Neural cell (in vitro differentiated cells): ENCODE results near the gene DNAJC15. TPM values are rescaled to one million over a fixed set of nuclear protein-coding genes. Genes with fewer than 3 reads are reported as not detected.

Experiments used
- H2AFZ ChIP-seq: fragments of 200-600, 300-800 bp; sonication (generic), shearing (Covaris generic); 2 replicates; pipeline ENCODE4 v1.6.0; 2014; ENCODE audit warnings: low read depth, mild to moderate bottlenecking, antibody characterized with exemption, low read length, moderate library complexity
- H3F3A ChIP-seq: fragments of 200-600 bp; shearing (Covaris generic); 2 replicates; pipeline ENCODE4 v1.6.1; 2016; ENCODE audit warnings: mild to moderate bottlenecking, moderate library complexity, mixed read lengths, antibody characterized with exemption, low read length; ENCODE audit not compliant: insufficient read depth, poor library complexity, severe bottlenecking
- H3K27ac ChIP-seq: fragments of 200-600, 300-800 bp; sonication (generic), shearing (Covaris generic); 2 replicates; pipeline ENCODE4 v1.5.1; 2014; ENCODE audit warnings: mild to moderate bottlenecking, low read length, moderate library complexity
- H3K27me3 ChIP-seq: fragments of 300-800, 200-600 bp; sonication (generic), shearing (Covaris generic); 2 replicates; pipeline ENCODE4 v1.6.0; 2014; ENCODE audit warnings: mild to moderate bottlenecking, low read depth, low read length, moderate library complexity; ENCODE audit not compliant: insufficient read depth
- H3K36me3 ChIP-seq: fragments of 300-800, 200-600 bp; sonication (generic), shearing (Covaris generic); 2 replicates; pipeline ENCODE4 v1.5.1; 2014; ENCODE audit warnings: mild to moderate bottlenecking, antibody characterized with exemption, low read length, moderate library complexity; ENCODE audit not compliant: insufficient read depth
- H3K4me2 ChIP-seq: fragments of 300-800, 200-600 bp; sonication (generic), shearing (Covaris generic); 2 replicates; pipeline ENCODE4 v1.6.0; 2014; ENCODE audit warnings: mild to moderate bottlenecking, low read length
- H3K4me3 ChIP-seq: fragments of 300-800, 200-600 bp; sonication (generic), shearing (Covaris generic); 2 replicates; pipeline ENCODE4 v1.5.1; 2014; ENCODE audit warnings: mild to moderate bottlenecking, low read length, moderate library complexity
- H3K79me2 ChIP-seq: fragments of 200-600 bp; shearing (Covaris generic); replicated peaks from 2 replicates; pipeline ENCODE4 v1.6.0; 2014; ENCODE audit warnings: mild to moderate bottlenecking, low read length, moderate library complexity; ENCODE audit not compliant: insufficient read depth
- H3K9ac ChIP-seq: fragments of 300-800, 200-600 bp; sonication (generic), shearing (Covaris generic); 2 replicates; pipeline ENCODE4 v1.6.1; 2016; ENCODE audit warnings: mild to moderate bottlenecking, low read length, mixed read lengths
- H3K9me2 ChIP-seq: fragments of 200-600 bp; shearing (Covaris generic); 2 replicates; pipeline ENCODE4 v1.6.1; 2016; ENCODE audit warnings: mild to moderate bottlenecking, low read length, mixed read lengths; ENCODE audit not compliant: insufficient read depth
- H3K9me3 ChIP-seq: fragments of 200-600, 300-800 bp; sonication (generic), shearing (Covaris generic); 2 replicates; pipeline ENCODE4 v1.6.1; 2016; ENCODE audit warnings: mild to moderate bottlenecking, mixed run types, low read length, moderate library complexity, mixed read lengths
- H4K20me1 ChIP-seq: fragments of 200-600 bp; shearing (Covaris generic); 2 replicates; pipeline ENCODE4 v1.6.1; 2016; ENCODE audit warnings: mild to moderate bottlenecking, mixed run types; ENCODE audit not compliant: insufficient read depth
- CTCF ChIP-seq: fragments of 450-650 bp; IDR thresholded peaks from 2 replicates; pipeline ENCODE4 v1.5.1; 2014; ENCODE audit warnings: antibody characterized with exemption, mild to moderate bottlenecking, moderate library complexity; ENCODE audit not compliant: poor library complexity, severe bottlenecking
- EP300 ChIP-seq: fragments of 450-650 bp; conservative IDR thresholded peaks from 2 replicates; pipeline ENCODE4 v1.6.1; 2014; ENCODE audit warnings: antibody characterized with exemption, mild to moderate bottlenecking, moderate library complexity; ENCODE audit not compliant: poor library complexity, severe bottlenecking
- EZH2 ChIP-seq: fragments of 200-600, 300-800 bp; shearing (Covaris generic), sonication (generic); IDR thresholded peaks from 2 replicates; pipeline ENCODE4 v1.6.1; 2014; ENCODE audit warnings: antibody characterized with exemption, low read length, borderline replicate concordance, mild to moderate bottlenecking; ENCODE audit not compliant: insufficient read depth, poor library complexity, severe bottlenecking
- MXI1 ChIP-seq: fragments of 450-650 bp; conservative IDR thresholded peaks from 2 replicates; pipeline ENCODE4 v1.6.1; 2014; ENCODE audit warnings: antibody characterized with exemption, mild to moderate bottlenecking; ENCODE audit not compliant: poor library complexity, severe bottlenecking
- POLR2AphosphoS5 ChIP-seq: IDR thresholded peaks from 2 replicates; pipeline ENCODE4 v1.6.1; 2012
- RAD21 ChIP-seq: fragments of 450-650 bp; conservative IDR thresholded peaks from 2 replicates; pipeline ENCODE4 v1.6.1; 2014; ENCODE audit warnings: antibody characterized with exemption, mild to moderate bottlenecking, moderate library complexity
- SMC3 ChIP-seq: fragments of 450-650 bp; conservative IDR thresholded peaks from 2 replicates; pipeline ENCODE4 v1.6.1; 2014; ENCODE audit warnings: antibody characterized with exemption, mild to moderate bottlenecking, moderate library complexity; ENCODE audit not compliant: poor library complexity
- TAF1 ChIP-seq: IDR thresholded peaks from 2 replicates; pipeline ENCODE4 v1.6.1; 2012; ENCODE audit warnings: low read depth
- polyA plus RNA-seq: library from polyadenylated mRNA; depleted of rRNA; stranded (reverse); fragments of >200 nt; gene quantifications from 2 replicates; pipeline ENCODE4 v1.2.3, GENCODE V29; 2014
- TF ChIP-seq, protein P1 (sequence below): IDR thresholded peaks from 2 replicates; pipeline ENCODE4 v1.6.1; 2012; ENCODE audit warnings: borderline replicate concordance

The DNAJC15 gene
- polyA plus RNA-seq, 1 donor from 2014 or later, result 0.84 TPM

DNA sequence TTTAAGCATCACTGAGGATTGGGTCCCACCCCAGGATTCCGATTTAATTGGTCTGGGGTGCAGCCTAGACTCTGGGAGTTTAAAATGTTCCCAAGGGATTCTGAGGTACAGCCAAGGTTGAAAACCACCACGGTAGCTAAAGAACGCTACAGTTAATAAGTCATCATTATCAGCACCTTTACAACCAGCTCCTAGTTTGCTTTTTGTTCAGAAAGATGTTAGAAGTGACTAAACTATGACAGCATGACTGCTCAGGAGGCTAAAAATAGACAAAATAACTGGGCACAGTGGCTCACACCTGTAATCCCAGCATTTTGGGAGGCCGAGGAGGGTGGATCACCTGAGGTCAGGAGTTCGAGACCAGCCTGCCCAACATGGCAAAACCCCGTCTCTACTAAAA is 19.7 kb upstream of the DNAJC15 start:
- Histone ChIP-seq H4K20me1 (no peaks in the 10 kb centered on the region), H3K4me3 (no peak overlapping the region), H3K27ac (no peak overlapping the region), H3K79me2 (no peaks in the 10 kb centered on the region), H3K36me3 (no peaks in the 10 kb centered on the region), H3K27me3 (no peaks in the 10 kb centered on the region), H2AFZ (no peak overlapping the region), H3K4me2 (no peak overlapping the region), H3F3A (no peaks in the 10 kb centered on the region), H3K9me3 (no peaks in the 10 kb centered on the region), H3K9me2 (no peaks in the 10 kb centered on the region), H3K9ac (no peak overlapping the region)
- no peak for TF ChIP-seq RAD21
- TF ChIP-seq MXI1, result no peak
- TF ChIP-seq SMC3, result no peak
- no peak for TF ChIP-seq POLR2AphosphoS5
- no peak for TF ChIP-seq EP300
- TF ChIP-seq TAF1, result no peak
- no peak for TF ChIP-seq EZH2
- no peak for TF ChIP-seq CTCF

GRCh38 chr13:43005460-43006236 is 17.7 kb upstream of the DNAJC15 start:
- H3K27ac ChIP-seq, result no peak overlapping the region
- TF ChIP-seq, protein P1, sequence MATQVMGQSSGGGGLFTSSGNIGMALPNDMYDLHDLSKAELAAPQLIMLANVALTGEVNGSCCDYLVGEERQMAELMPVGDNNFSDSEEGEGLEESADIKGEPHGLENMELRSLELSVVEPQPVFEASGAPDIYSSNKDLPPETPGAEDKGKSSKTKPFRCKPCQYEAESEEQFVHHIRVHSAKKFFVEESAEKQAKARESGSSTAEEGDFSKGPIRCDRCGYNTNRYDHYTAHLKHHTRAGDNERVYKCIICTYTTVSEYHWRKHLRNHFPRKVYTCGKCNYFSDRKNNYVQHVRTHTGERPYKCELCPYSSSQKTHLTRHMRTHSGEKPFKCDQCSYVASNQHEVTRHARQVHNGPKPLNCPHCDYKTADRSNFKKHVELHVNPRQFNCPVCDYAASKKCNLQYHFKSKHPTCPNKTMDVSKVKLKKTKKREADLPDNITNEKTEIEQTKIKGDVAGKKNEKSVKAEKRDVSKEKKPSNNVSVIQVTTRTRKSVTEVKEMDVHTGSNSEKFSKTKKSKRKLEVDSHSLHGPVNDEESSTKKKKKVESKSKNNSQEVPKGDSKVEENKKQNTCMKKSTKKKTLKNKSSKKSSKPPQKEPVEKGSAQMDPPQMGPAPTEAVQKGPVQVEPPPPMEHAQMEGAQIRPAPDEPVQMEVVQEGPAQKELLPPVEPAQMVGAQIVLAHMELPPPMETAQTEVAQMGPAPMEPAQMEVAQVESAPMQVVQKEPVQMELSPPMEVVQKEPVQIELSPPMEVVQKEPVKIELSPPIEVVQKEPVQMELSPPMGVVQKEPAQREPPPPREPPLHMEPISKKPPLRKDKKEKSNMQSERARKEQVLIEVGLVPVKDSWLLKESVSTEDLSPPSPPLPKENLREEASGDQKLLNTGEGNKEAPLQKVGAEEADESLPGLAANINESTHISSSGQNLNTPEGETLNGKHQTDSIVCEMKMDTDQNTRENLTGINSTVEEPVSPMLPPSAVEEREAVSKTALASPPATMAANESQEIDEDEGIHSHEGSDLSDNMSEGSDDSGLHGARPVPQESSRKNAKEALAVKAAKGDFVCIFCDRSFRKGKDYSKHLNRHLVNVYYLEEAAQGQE, result no peak
- TF ChIP-seq RAD21 (no peak), MXI1 (no peak), EZH2 (no peak), TAF1 (no peak), SMC3 (no peak), EP300 (no peak), POLR2AphosphoS5 (no peak), CTCF (no peak)
- H3K4me3 ChIP-seq, result no peak overlapping the region
- no peaks in the 10 kb centered on the region for H3K9me2 ChIP-seq
- no peak overlapping the region for H3K9ac ChIP-seq
- H3K79me2 ChIP-seq, result no peaks in the 10 kb centered on the region
- no peaks in the 10 kb centered on the region for H3K36me3 ChIP-seq
- no peaks in the 10 kb centered on the region for H4K20me1 ChIP-seq
- no peak overlapping the region for H3K4me2 ChIP-seq
- no peaks in the 10 kb centered on the region for H3K27me3 ChIP-seq
- no peak overlapping the region for H2AFZ ChIP-seq
- H3K9me3 ChIP-seq, result no peaks in the 10 kb centered on the region
- H3F3A ChIP-seq, result no peaks in the 10 kb centered on the region
